GM18520 (cell line): ENCODE results near the gene UBAC2.

Source experiments
- ATAC-seq: cut with Tn5 transposase; IDR thresholded peaks from one replicate; pipeline ENCODE4 v1.9.1; 2021; ENCODE audit not compliant: unreplicated experiment

UBAC2 gene

DNA sequence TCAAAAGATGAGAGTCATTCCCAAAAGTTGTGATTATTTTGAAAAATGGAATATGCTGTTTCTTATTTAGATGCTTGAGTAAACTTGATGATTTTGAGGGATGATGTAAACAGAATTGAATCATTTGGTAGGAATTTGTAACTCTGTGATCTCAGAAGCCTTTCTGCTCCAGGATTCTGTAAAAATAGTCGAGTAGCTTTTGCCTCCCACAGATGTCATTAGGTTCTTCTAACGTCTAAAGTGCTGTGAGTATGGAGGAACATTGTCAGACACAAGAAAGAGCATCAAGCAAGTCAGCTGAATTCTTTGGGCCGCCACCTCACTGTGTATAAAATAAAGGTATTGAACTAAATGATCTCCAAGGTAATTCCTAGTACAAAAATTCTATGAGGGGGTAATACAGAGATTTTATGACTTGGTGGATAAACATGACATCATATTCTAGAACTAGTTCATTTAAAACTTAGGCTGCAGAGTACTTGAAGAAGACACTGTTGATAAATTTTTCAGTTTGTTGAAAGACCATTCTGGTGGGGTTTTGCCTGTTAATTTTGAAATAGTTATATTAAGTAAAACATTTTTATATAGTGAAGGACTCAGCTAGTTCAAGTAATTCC is 107.9 kb downstream of the UBAC2 start:
- no peak for ATAC-seq

DNA sequence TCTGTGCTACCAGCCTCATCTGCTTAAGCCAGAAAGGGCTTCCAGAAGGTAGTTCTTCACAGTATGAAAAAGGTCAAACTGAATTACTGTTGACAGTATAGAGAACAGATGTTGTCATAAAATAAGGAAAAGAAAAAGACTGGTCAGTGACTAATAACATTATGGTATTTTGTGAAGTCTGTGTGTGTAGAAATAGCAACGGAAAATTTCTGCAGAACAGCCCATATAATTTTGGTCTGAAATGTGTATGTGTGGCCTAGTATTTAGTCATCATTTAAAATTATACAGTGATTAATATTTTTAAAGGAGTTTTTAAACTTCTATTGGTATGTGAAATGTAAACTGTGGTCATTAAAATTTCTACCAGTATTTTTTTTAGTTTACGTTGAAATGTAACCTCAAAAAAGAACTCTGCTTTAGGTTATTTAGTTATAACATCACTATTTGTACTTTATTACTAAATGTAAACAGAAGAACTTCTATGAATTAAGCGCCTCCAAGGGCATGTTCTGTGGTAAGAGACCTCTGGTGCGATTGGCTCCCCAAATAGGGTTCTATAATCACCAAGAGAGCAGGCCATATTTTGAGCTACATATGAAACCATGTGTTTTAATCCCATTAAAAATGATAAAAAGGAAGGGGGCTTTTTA is 109.9 kb downstream of the UBAC2 start:
- no peak for ATAC-seq

GRCh38 chr13:99311137-99311536 is 110.5 kb downstream of the UBAC2 start:
- no peak for ATAC-seq

GRCh38 chr13:99311748-99312492 is 111.3 kb downstream of the UBAC2 start:
- ATAC-seq = no peak

DNA sequence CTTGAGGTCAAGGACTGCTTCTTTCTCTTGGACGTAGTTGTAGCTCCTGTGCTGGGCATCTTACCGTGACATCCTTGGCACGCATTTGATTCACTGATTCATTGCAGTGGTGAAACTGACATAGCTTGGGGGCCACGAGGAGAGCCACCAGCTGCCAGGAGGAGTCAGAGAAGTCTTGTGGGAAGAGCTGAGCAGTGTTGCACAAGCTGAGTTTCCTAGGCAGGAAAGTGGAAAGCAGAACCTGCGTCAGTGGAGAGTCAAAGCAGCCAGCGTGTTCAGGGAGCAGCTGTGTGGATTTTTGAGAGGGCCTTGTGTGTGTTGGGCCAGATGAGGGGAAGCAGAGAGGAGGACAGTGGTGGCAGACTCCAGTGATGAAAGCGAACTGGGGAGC is 111.8 kb downstream of the UBAC2 start:
- ATAC-seq = no peak

DNA sequence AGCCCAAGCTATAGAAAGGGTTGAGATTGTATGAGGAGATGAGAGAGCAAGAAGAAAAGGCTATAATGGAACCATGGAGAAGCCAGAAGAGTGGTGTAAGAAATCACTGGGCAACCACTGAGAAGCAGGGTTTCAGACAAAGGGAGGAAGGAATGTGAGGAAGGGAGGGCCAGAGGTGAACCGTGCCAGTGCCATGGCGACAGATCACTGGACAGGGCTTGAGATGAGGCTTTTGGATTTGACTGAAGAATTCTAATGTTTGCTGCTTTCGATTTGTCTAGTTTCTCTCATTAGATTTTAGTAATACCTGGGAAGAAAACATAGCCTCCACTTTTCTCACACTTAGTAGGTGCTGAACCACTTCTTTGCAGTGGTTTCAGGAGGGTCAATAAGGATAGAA is 112.8 kb downstream of the UBAC2 start:
- no peak for ATAC-seq

DNA sequence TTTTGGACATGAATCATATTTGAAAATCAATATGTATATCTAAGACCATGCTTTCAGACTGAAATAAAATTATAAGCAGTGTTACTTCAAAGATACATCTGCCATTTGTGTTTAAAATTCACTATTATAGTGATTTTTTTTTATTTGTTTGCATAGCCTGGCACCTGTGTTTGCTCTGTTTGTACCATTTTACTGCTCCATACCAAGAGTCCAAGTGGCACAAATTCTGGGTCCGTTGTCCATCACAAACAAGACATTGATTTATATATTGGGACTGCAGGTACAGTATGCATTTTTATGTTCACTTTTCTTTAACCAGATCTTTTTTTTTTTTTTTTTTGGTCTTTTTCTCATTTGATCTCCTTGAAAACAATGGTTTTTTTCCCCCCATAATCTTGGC is 113.3 kb downstream of the UBAC2 start:
- no peak for ATAC-seq

GRCh38 chr13:99314640-99315176 is 114.1 kb downstream of the UBAC2 start:
- ATAC-seq = no peak

DNA sequence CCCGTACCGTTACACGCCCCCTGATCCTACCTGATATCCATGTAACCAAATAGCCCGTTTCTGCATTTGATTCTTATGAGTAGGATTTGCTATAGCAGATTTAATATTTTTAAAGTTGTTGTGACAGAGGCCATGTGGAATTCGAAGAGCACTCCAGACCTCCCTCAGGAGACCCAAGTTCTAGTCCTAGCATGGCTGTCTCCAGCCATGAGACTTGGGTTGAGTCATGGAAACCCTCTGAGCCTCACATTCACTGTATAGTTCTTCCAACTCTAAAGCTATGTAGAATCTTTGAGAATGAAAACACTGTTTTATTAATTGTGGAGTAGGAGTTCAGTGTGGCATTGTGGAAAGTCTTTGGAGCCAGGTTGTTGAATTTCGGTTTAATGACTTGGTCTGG is 114.5 kb downstream of the UBAC2 start:
- no peak for ATAC-seq

- ATAC-seq = no peak
Measured at GRCh38 chr13:99316224-99316623, 115.6 kb downstream of the UBAC2 start.

DNA sequence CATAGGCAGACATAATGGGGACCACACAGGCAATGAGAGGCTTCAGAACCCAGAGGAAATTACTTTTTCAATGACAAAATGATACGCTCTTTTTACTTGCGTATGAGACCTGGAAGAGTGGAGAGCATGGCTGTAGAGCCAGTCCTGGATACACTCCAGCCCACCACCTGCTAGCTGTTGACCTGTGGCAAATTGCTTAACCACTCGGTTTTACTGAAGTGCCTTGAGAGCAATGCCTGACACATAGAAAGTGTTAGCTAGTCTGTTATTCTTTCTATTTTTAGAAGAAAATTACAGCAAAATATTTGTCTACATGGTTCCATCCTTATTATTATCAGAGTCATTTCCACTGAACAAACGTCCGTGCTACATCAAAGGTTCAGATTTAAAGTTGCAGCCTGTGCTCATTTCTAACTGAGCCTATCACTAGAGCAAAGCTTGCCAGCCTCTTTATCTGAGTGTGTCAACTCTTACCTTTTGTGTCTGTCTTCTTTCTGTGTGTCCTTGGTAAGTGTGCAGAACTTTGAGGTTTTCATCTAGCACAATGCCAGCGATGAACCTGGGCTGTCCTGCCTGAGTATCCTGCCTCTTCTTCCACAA is 116.1 kb downstream of the UBAC2 start:
- ATAC-seq = no peak

- no peak for ATAC-seq
Measured at GRCh38 chr13:99320693-99321481, 120.2 kb downstream of the UBAC2 start.

GRCh38 chr13:99321709-99322108 is 121.1 kb downstream of the UBAC2 start:
- no peak for ATAC-seq

DNA sequence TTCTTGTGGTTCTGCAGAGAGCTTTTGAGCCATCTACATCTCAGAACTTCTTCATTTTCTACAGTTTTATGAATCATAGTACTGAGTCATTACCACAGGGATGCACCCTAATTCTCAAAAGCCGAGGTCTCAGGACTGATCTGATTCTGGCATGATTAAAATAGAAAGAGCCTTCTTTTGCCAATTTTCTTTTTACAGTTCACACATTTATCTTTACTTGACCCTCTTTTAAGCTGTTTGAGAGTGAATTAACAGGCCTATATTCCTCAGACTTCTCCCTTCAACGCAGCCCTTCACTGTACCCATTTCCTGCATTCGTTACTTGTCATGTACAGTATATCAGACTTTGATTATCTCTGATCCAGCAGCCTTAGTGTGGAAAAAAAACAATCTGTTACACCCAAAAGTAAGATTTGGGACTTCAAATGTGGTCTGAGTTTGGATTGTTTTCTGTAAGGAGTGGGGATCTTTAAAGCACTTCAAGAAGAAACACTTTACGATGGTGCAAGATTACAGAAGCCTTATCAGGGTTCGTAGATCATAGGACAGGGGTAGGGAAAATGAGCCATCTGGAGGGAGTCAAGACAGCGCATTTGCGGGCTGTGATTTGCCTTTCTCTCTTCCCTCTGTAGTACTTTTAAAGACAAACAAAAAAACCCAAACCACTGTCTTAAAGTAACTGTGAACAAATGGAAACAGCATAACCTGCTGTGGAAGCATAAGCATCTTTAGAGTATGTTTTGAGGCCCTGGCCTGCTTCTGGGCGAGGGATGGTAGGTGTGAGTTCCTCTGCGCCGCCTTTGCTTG is 121.8 kb downstream of the UBAC2 start:
- peak; percentile 94 for ATAC-seq

DNA sequence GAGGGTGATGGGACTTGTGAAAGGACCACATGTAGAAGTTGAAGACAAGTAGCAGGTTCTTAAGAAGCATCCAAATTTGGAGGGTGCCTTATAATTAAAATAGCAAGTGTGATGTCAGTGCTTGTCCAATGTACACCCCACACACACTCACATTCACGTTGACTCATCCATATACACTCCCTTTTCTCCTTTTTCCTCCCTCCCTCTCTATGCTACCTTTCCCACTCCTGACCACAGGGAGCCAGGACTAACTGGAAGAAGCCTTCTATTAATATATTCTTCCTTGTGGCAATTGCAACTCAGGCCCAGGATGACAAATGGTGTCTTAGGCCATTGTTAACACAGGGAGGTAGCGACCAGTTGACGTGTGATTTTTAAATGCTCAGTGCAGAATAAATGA is 122.8 kb downstream of the UBAC2 start:
- no peak for ATAC-seq

- ATAC-seq = no peak
Measured at GRCh38 chr13:99326012-99326411, 125.4 kb downstream of the UBAC2 start.

DNA sequence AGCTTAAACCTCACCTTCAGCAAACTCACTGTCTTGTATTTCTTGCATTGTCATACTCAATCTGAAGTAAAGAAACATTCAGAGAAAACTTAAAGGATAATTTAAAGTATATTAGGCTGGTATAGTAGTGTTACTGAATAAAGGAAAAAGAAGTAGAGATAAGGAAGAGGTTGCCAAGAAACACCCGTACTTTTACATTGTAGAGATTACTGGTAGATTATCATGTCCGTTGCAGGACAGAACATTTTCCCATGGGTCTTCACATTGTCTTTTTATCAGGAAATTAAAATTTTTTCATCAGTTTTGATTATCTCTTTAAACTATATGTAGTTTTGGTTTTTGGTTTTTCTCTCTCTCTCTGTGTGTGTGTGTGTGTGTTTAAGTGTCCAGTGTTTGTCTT is 126.5 kb downstream of the UBAC2 start:
- no peak for ATAC-seq

GRCh38 chr13:99327761-99328160 is 127.1 kb downstream of the UBAC2 start:
- no peak for ATAC-seq

DNA sequence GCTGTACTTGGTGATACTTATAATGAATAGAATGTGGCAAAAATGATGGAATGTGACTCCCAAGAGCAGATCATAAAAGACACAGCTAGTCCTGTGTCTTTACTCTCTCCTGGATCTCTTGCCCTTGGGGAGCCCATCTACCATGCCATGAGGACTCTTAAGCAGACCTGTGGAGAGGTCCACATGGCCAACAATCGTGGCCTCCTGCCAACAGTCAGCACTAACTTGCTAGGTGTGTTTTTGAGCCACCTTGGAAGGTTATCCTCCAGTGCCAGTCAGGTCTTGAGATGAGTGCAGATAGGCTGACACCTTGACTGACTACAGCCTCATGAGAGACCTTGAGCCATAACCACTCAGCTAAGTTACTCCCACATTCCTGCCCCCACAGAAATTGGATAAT is 128.8 kb downstream of the UBAC2 start:
- no peak for ATAC-seq

- no peak for ATAC-seq
Measured at GRCh38 chr13:99330942-99331341, 130.3 kb downstream of the UBAC2 start.
